OCI-LY7 (cell line): ENCODE measurements around the gene PROK2. TPM values are rescaled to one million over a fixed set of nuclear protein-coding genes. Genes with fewer than 3 reads are reported as not detected.

ENCODE experiments used
- BruUV-seq: library from RNA; stranded (reverse); fragments of 400-500 nt; replicated peaks from 2 replicates; lab custom pipeline; 2021; lab: Mats Ljungman, UMichigan
- CTCF ChIA-PET: fragments of 300-600 bp; sonication (Branson Sonifier 250); formaldehyde crosslinking; loops from one replicate; lab custom pipeline; 2022; ENCODE audit warnings: antibody characterized with exemption; ENCODE audit not compliant: unreplicated experiment; lab: Charles Lee
- POLR2A ChIA-PET: fragments of 300-600 bp; sonication (Branson Sonifier 250); formaldehyde crosslinking; loops from one replicate; lab custom pipeline; 2022; ENCODE audit warnings: antibody characterized with exemption; lab: Charles Lee
- DNase-seq: peaks from one replicate; pipeline ENCODE4 v3.0.0-alpha.2; 2015; ENCODE audit warnings: low spot score
- H2AFZ ChIP-seq: fragments of 200-600 bp; sonication (generic), shearing (Covaris generic); 2 replicates; pipeline ENCODE4 v1.6.1; 2014; ENCODE audit warnings: mild to moderate bottlenecking, antibody characterized with exemption, low read length, moderate library complexity
- H3K27ac ChIP-seq: fragments of 200-600 bp; sonication (generic); 2 replicates; pipeline ENCODE4 v1.5.1; 2014; ENCODE audit warnings: mixed run types, low read depth, mild to moderate bottlenecking, moderate library complexity, low read length, inconsistent platforms; ENCODE audit not compliant: poor library complexity, severe bottlenecking
- H3K36me3 ChIP-seq: fragments of 200-600 bp; sonication (generic); 2 replicates; pipeline ENCODE4 v1.6.1; 2014; ENCODE audit warnings: mild to moderate bottlenecking, antibody characterized with exemption, low read length, moderate library complexity, mixed read lengths; ENCODE audit not compliant: insufficient read depth
- H3K4me1 ChIP-seq: fragments of 200-600 bp; sonication (generic); 2 replicates; pipeline ENCODE4 v1.5.1; 2014; ENCODE audit warnings: mild to moderate bottlenecking, low read length; ENCODE audit not compliant: insufficient read depth, poor library complexity, severe bottlenecking
- H3K4me2 ChIP-seq: fragments of 200-600 bp; sonication (generic); 2 replicates; pipeline ENCODE4 v1.6.1; 2014; ENCODE audit warnings: mild to moderate bottlenecking, low read length
- H3K4me3 ChIP-seq: fragments of 200-600 bp; sonication (generic); 2 replicates; pipeline ENCODE4 v1.5.1; 2014; ENCODE audit warnings: mild to moderate bottlenecking, low read depth, low read length; ENCODE audit not compliant: poor library complexity, severe bottlenecking
- H3K79me2 ChIP-seq: fragments of 200-600 bp; sonication (generic); 2 replicates; pipeline ENCODE4 v1.6.1; 2016; ENCODE audit warnings: low read depth, mild to moderate bottlenecking, low read length, moderate library complexity, mixed read lengths; ENCODE audit not compliant: insufficient read depth
- H3K9me2 ChIP-seq: fragments of 200-600 bp; sonication (generic); 2 replicates; pipeline ENCODE4 v1.6.1; 2016; ENCODE audit warnings: mild to moderate bottlenecking, low read length, mixed read lengths; ENCODE audit not compliant: insufficient read depth
- H3K9me3 ChIP-seq: fragments of 200-600 bp; sonication (generic); 2 replicates; pipeline ENCODE4 v1.6.1; 2014; ENCODE audit warnings: mild to moderate bottlenecking, mixed run types, low read length, mixed read lengths
- H4K20me1 ChIP-seq: fragments of 200-600 bp; sonication (generic); 2 replicates; pipeline ENCODE4 v1.6.1; 2014; ENCODE audit warnings: mild to moderate bottlenecking, antibody characterized with exemption, low read length, moderate library complexity, mixed read lengths; ENCODE audit not compliant: insufficient read depth
- EZH2phosphoT487 ChIP-seq: fragments of 200-600 bp; sonication (generic); IDR thresholded peaks from 2 replicates; pipeline ENCODE4 v1.6.1; 2018; ENCODE audit warnings: low read depth, borderline replicate concordance, mild to moderate bottlenecking, mixed run types, antibody characterized with exemption, low read length, moderate library complexity, mixed read lengths
- intact Hi-C: fragments of 100-400 bp; cut with micrococcal nuclease; formaldehyde crosslinking; loops from one replicate; pipeline ENCODE4 v1.10.0; 2022; ENCODE audit not compliant: unreplicated experiment
- total RNA-seq, 2 experiments: library from RNA; depleted of rRNA in 1 of 2; stranded (reverse); fragments of >200 nt in 1 of 2; shearing (Covaris generic) in 1 of 2; gene quantifications; 2 replicates each; pipeline ENCODE4 v1.2.3, GENCODE V29; 2014 to 2022
- TF ChIP-seq, protein P1 (sequence below): fragments of 200-600 bp; sonication (generic); conservative IDR thresholded peaks from 2 replicates; pipeline ENCODE4 v1.5.1; 2014; ENCODE audit warnings: mild to moderate bottlenecking, antibody characterized with exemption, low read length, moderate library complexity, mixed read lengths

The PROK2 gene
- total RNA-seq, 2 experiments from 2014 or later = not detected

DNA sequence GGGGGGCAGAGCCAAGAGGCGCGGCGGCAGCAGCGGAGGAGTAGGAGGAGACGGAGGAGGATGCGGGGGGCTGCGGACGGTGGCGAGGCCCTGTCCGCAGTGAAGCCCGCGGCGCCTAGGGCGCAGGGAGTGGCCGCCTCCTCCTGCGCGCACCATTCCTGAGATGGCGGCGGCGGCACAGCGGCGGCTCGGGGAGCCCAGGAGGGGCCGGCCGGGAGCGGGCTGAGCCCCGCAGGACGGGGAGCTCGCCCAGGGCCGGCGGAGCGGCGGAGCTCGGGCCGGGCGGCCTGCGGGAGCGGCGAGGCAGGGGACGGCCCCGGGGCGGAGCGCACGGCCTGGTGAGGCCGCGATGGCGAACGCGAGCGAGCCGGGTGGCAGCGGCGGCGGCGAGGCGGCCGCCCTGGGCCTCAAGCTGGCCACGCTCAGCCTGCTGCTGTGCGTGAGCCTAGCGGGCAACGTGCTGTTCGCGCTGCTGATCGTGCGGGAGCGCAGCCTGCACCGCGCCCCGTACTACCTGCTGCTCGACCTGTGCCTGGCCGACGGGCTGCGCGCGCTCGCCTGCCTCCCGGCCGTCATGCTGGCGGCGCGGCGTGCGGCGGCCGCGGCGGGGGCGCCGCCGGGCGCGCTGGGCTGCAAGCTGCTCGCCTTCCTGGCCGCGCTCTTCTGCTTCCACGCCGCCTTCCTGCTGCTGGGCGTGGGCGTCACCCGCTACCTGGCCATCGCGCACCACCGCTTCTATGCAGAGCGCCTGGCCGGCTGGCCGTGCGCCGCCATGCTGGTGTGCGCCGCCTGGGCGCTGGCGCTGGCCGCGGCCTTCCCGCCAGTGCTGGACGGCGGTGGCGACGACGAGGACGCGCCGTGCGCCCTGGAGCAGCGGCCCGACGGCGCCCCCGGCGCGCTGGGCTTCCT lies 31.0 kb downstream of the PROK2 start, which contains the start of gene GPR27:
Gene GPR27 (plus strand): TSS at position 155 of the 909 bp plus-strand sequence. CDS start 195 bp downstream, at position 350.
- ChIA-PET CTCF (no interaction called here), POLR2A (no interaction called here)
- Histone ChIP-seq H3K79me2 (no peaks in the 10 kb centered on the region), H3K36me3 (no peaks in the 10 kb centered on the region), H2AFZ (no peak within 1 kb of the TSS), H3K4me2 (no peak within 1 kb of the TSS), H3K4me1 (no peaks in the 10 kb centered on the region), H3K4me3 (no peak within 1 kb of the TSS), H4K20me1 (no peaks in the 10 kb centered on the region), H3K9me2 (no peaks in the 10 kb centered on the region), H3K9me3 (no peaks in the 10 kb centered on the region), H3K27ac (no peak within 1 kb of the TSS)
- DNase-seq = no peak
- TF ChIP-seq EZH2phosphoT487 = no peak
- TF ChIP-seq, protein P1, sequence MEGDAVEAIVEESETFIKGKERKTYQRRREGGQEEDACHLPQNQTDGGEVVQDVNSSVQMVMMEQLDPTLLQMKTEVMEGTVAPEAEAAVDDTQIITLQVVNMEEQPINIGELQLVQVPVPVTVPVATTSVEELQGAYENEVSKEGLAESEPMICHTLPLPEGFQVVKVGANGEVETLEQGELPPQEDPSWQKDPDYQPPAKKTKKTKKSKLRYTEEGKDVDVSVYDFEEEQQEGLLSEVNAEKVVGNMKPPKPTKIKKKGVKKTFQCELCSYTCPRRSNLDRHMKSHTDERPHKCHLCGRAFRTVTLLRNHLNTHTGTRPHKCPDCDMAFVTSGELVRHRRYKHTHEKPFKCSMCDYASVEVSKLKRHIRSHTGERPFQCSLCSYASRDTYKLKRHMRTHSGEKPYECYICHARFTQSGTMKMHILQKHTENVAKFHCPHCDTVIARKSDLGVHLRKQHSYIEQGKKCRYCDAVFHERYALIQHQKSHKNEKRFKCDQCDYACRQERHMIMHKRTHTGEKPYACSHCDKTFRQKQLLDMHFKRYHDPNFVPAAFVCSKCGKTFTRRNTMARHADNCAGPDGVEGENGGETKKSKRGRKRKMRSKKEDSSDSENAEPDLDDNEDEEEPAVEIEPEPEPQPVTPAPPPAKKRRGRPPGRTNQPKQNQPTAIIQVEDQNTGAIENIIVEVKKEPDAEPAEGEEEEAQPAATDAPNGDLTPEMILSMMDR = no peak
- intact Hi-C loops = no loop called here
- BruUV-seq = no TSS peak

DNA sequence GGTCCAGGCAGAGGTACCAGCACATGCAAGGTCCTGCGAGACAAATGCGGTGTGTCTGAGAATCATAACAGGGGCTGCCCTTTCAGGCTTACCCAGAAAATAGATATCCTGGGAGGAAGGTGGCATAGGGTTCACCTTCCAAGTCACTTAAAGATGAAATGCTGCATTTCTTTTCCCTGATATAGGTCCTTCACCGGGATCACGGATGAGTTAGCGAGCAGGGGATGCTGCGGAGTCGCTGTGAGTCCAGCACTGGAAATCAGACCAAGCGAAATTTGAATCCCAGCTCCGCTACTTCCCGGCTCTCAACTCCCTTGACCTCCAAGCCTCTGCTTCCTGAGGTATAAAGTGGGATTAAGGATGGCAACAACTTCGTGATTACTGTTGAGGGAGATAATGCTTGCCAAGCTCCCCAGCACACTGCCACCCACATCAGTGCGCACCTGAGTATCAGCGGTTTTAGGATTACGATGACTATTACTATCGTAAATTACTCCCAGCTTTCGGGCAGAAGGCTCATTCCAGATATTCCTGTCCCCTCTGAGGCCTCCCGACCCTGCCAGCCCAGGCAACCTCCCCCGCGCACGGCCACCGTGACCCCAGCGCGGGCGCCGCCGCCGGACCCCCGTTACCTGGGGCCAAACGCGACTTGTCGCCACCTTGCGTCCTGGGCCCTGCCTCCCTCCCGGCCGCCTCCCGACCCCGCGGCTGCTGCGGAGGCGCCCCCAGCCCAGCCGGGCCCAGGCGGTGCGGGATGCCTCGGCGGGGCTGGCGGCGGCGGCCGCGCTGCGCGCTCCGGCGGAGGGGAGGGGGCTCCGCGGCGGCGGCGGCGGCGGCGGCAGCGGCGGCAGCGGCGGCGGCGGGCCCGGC lies 31.9 kb downstream of the PROK2 start:
- CTCF ChIA-PET = no interaction called here
- POLR2A ChIA-PET = no interaction called here
- BruUV-seq = no TSS peak

More for the DNA sequence above, 31.9 kb downstream of the PROK2 start:
- Histone ChIP-seq H3K27ac (no peak overlapping the region), H4K20me1 (no peaks in the 10 kb centered on the region), H3K4me2 (no peak overlapping the region), H3K9me2 (no peaks in the 10 kb centered on the region), H3K9me3 (no peaks in the 10 kb centered on the region), H2AFZ (no peak overlapping the region), H3K4me1 (no peaks in the 10 kb centered on the region), H3K36me3 (no peaks in the 10 kb centered on the region), H3K4me3 (no peak overlapping the region), H3K79me2 (no peaks in the 10 kb centered on the region)
- TF ChIP-seq, protein P1 = no peak
- TF ChIP-seq EZH2phosphoT487 = no peak
- intact Hi-C loops = no loop called here
- DNase-seq = no peak
